ENCODE measurements around the gene TPBGL. TPM values are rescaled to one million over a fixed set of nuclear protein-coding genes. Genes with fewer than 3 reads are reported as not detected.

Gene TPBGL
- total RNA-seq, 1 donor: not detected

GRCh38 chr11:75201771-75202170 lies 38.8 kb upstream of the TPBGL start:
- H2AFZ ChIP-seq (ENCODE audit: low read length): no peak overlapping the region
- peak; percentile 8 for DNase-seq (ENCODE audit: insufficient read length, low spot score, missing footprints)
- peaks cover 7% of the 10 kb centered on the region for H3K27me3 ChIP-seq (ENCODE audit: insufficient read depth, low read length)
- no peaks in the 10 kb centered on the region for H3K4me1 ChIP-seq (ENCODE audit: insufficient read depth, low read length)
- no peaks in the 10 kb centered on the region for H3K79me2 ChIP-seq (ENCODE audit: insufficient read depth, low read length)
- no peak overlapping the region for H3K4me3 ChIP-seq (ENCODE audit: insufficient read depth, low read length)
- no peaks in the 10 kb centered on the region for H3K9me3 ChIP-seq (ENCODE audit: low read depth, low read length)
- TF ChIP-seq CTCF (IDR thresholded peaks at IDR 0.05; ENCODE audit: extremely low read depth, low read depth, low read length): no peak
- H3K36me3 ChIP-seq (ENCODE audit: insufficient read depth, low read length): no peaks in the 10 kb centered on the region
- no peak overlapping the region for H3K4me2 ChIP-seq (ENCODE audit: insufficient read depth, low read length)
- no peaks in the 10 kb centered on the region for H4K20me1 ChIP-seq (ENCODE audit: insufficient read depth, low read length)
- H3K27ac ChIP-seq (ENCODE audit: low read depth, low read length): no peak overlapping the region

GRCh38 chr11:75202195-75202594 lies 38.4 kb upstream of the TPBGL start:
- TF ChIP-seq CTCF (IDR thresholded peaks at IDR 0.05; ENCODE audit: extremely low read depth, low read depth, low read length): no peak

GRCh38 chr11:75203138-75203537 lies 37.4 kb upstream of the TPBGL start:
- Histone ChIP-seq H3K27me3 (ENCODE audit: insufficient read depth, low read length) (peaks cover 9% of the 10 kb centered on the region), H3K79me2 (ENCODE audit: insufficient read depth, low read length) (no peaks in the 10 kb centered on the region)
- TF ChIP-seq CTCF (IDR thresholded peaks at IDR 0.05; ENCODE audit: extremely low read depth, low read depth, low read length): no peak

More at GRCh38 chr11:75202195-75202594, 38.4 kb upstream of the TPBGL start:
- H3K4me3 ChIP-seq (ENCODE audit: insufficient read depth, low read length): no peak overlapping the region
- DNase-seq (ENCODE audit: insufficient read length, low spot score, missing footprints): peak; percentile 31
- no peaks in the 10 kb centered on the region for H4K20me1 ChIP-seq (ENCODE audit: insufficient read depth, low read length)
- no peaks in the 10 kb centered on the region for H3K36me3 ChIP-seq (ENCODE audit: insufficient read depth, low read length)
- no peaks in the 10 kb centered on the region for H3K4me1 ChIP-seq (ENCODE audit: insufficient read depth, low read length)
- no peak overlapping the region for H3K4me2 ChIP-seq (ENCODE audit: insufficient read depth, low read length)
- peaks cover 9% of the 10 kb centered on the region for H3K27me3 ChIP-seq (ENCODE audit: insufficient read depth, low read length)
- H3K9me3 ChIP-seq (ENCODE audit: low read depth, low read length): no peaks in the 10 kb centered on the region
- no peak overlapping the region for H2AFZ ChIP-seq (ENCODE audit: low read length)
- H3K27ac ChIP-seq (ENCODE audit: low read depth, low read length): no peak overlapping the region
- no peaks in the 10 kb centered on the region for H3K79me2 ChIP-seq (ENCODE audit: insufficient read depth, low read length)

GRCh38 chr11:75203641-75204011 lies 36.9 kb upstream of the TPBGL start:
- Histone ChIP-seq H3K79me2 (ENCODE audit: insufficient read depth, low read length) (no peaks in the 10 kb centered on the region), H3K27me3 (ENCODE audit: insufficient read depth, low read length) (peaks cover 10% of the 10 kb centered on the region)
- no peak for TF ChIP-seq CTCF (IDR thresholded peaks at IDR 0.05; ENCODE audit: extremely low read depth, low read depth, low read length)

More at GRCh38 chr11:75203138-75203537, 37.4 kb upstream of the TPBGL start:
- H3K4me2 ChIP-seq (ENCODE audit: insufficient read depth, low read length): no peak overlapping the region
- no peaks in the 10 kb centered on the region for H3K9me3 ChIP-seq (ENCODE audit: low read depth, low read length)
- no peaks in the 10 kb centered on the region for H3K36me3 ChIP-seq (ENCODE audit: insufficient read depth, low read length)
- no peak overlapping the region for H2AFZ ChIP-seq (ENCODE audit: low read length)
- no peak overlapping the region for H3K4me3 ChIP-seq (ENCODE audit: insufficient read depth, low read length)
- no peaks in the 10 kb centered on the region for H4K20me1 ChIP-seq (ENCODE audit: insufficient read depth, low read length)
- no peaks in the 10 kb centered on the region for H3K4me1 ChIP-seq (ENCODE audit: insufficient read depth, low read length)
- no peak overlapping the region for H3K27ac ChIP-seq (ENCODE audit: low read depth, low read length)
- peak; percentile 76 for DNase-seq (ENCODE audit: insufficient read length, low spot score, missing footprints)

More at GRCh38 chr11:75203641-75204011, 36.9 kb upstream of the TPBGL start:
- no peaks in the 10 kb centered on the region for H3K36me3 ChIP-seq (ENCODE audit: insufficient read depth, low read length)
- H2AFZ ChIP-seq (ENCODE audit: low read length): no peak overlapping the region
- peak; percentile 19 for DNase-seq (ENCODE audit: insufficient read length, low spot score, missing footprints)
- no peak overlapping the region for H3K4me2 ChIP-seq (ENCODE audit: insufficient read depth, low read length)
- no peak overlapping the region for H3K27ac ChIP-seq (ENCODE audit: low read depth, low read length)
- no peaks in the 10 kb centered on the region for H3K4me1 ChIP-seq (ENCODE audit: insufficient read depth, low read length)
- no peaks in the 10 kb centered on the region for H3K9me3 ChIP-seq (ENCODE audit: low read depth, low read length)
- H4K20me1 ChIP-seq (ENCODE audit: insufficient read depth, low read length): no peaks in the 10 kb centered on the region
- no peak overlapping the region for H3K4me3 ChIP-seq (ENCODE audit: insufficient read depth, low read length)
